ENCODE measurements around the gene FOSB.
"Not testable (repeated sequence)": the region's sequence is repeated elsewhere in the genome, so short reads cannot be mapped to it uniquely, and the experiment has no call there.

The FOSB gene

GRCh38 chr19:45467456-45468158 lies at the start of gene FOSB:
TSS of gene FOSB (plus strand) at chr19:45467996. CDS start at chr19:45468587, 591 bp downstream.
- peak; percentile 98 for DNase-seq

- DNase-seq = no peak
Measured at GRCh38 chr19:45418802-45419201, 49.0 kb upstream of the FOSB start.

- DNase-seq = peak; percentile 62
Measured at GRCh38 chr19:45419396-45419795, 48.4 kb upstream of the FOSB start.

GRCh38 chr19:45419895-45420294 lies 47.9 kb upstream of the FOSB start:
- DNase-seq = no peak

GRCh38 chr19:45420356-45420755 lies 47.4 kb upstream of the FOSB start:
- DNase-seq = no peak

GRCh38 chr19:45420871-45421270 lies 46.9 kb upstream of the FOSB start:
- no peak for DNase-seq

GRCh38 chr19:45421947-45422498 lies 45.8 kb upstream of the FOSB start:
- no peak for DNase-seq

- DNase-seq = no peak
Measured at GRCh38 chr19:45423033-45423588, 44.7 kb upstream of the FOSB start.

GRCh38 chr19:45423589-45424190 lies 44.1 kb upstream of the FOSB start, which contains the start of gene ERCC1:
TSS of gene ERCC1 (minus strand) at chr19:45423917. CDS start at chr19:45423374, 543 bp downstream.
- peak; percentile 99 for DNase-seq

- DNase-seq = peak; percentile 83
Measured at GRCh38 chr19:45424191-45425058, 43.4 kb upstream of the FOSB start.

GRCh38 chr19:45428384-45429231 lies 39.2 kb upstream of the FOSB start:
- DNase-seq = no peak

GRCh38 chr19:45429896-45430295 lies 37.9 kb upstream of the FOSB start:
- DNase-seq = not testable (repeated sequence)

GRCh38 chr19:45431008-45431407 lies 36.8 kb upstream of the FOSB start:
- peak; percentile 67 for DNase-seq

GRCh38 chr19:45432543-45432942 lies 35.3 kb upstream of the FOSB start:
- not testable (repeated sequence) for DNase-seq

- no peak for DNase-seq
Measured at GRCh38 chr19:45437328-45437727, 30.5 kb upstream of the FOSB start.

GRCh38 chr19:45439190-45439568 lies 28.6 kb upstream of the FOSB start:
- no peak for DNase-seq

GRCh38 chr19:45439569-45440258 lies 28.1 kb upstream of the FOSB start:
- DNase-seq = peak; percentile 87

- no peak for DNase-seq
Measured at GRCh38 chr19:45440259-45440638, 27.5 kb upstream of the FOSB start.

GRCh38 chr19:45440873-45441654 lies 26.7 kb upstream of the FOSB start:
- DNase-seq = no peak

GRCh38 chr19:45442408-45442777 lies 25.4 kb upstream of the FOSB start:
- DNase-seq = no peak
